Measurements from ENCODE around the gene STK32B. TPM values are rescaled to one million over a fixed set of nuclear protein-coding genes. Genes with fewer than 3 reads are reported as not detected.

Gene STK32B
- total RNA-seq, 4 donors from 2014 or later, result 0.46 to 0.68 (median 0.49) TPM; not detected in 1

GRCh38 chr4:5127556-5127955 lies 76.3 kb downstream of the STK32B start:
- Histone ChIP-seq H3K4me3 (no peak overlapping the region), H3K27me3 (no peaks in the 10 kb centered on the region), H3K27ac (no peak overlapping the region), H3K4me1 (no peaks in the 10 kb centered on the region), H3K36me3 (no peaks in the 10 kb centered on the region), H3K9me3 (no peaks in the 10 kb centered on the region)
- no peak for DNase-seq
- intact Hi-C loops (cut with DNase I; ENCODE audit: low total_unique reads) (no loop called here), in situ Hi-C loops (cut with MboI; ENCODE audit: low sequenced_read_pairs in 4 of 4) (no loop called here)
- ATAC-seq, result no peak
- TF ChIP-seq CTCF (IDR thresholded peaks at IDR 0.05 in 4 of 5, conservative IDR thresholded peaks at IDR 0.05 in 1 of 5) (no peak), POLR2A (IDR thresholded peaks at IDR 0.05) (no peak)

- Histone ChIP-seq H3K4me1 (no peaks in the 10 kb centered on the region), H3K4me3 (no peak overlapping the region), H3K27me3 (no peaks in the 10 kb centered on the region), H3K27ac (no peak overlapping the region), H3K36me3 (no peaks in the 10 kb centered on the region), H3K9me3 (no peaks in the 10 kb centered on the region)
- intact Hi-C loops (cut with DNase I; ENCODE audit: low total_unique reads) (no loop called here), in situ Hi-C loops (cut with MboI; ENCODE audit: low sequenced_read_pairs in 4 of 4) (no loop called here)
- DNase-seq (no peak), ATAC-seq (no peak)
- TF ChIP-seq CTCF (IDR thresholded peaks at IDR 0.05 in 4 of 5, conservative IDR thresholded peaks at IDR 0.05 in 1 of 5) (no peak), POLR2A (IDR thresholded peaks at IDR 0.05) (no peak)
Observed at GRCh38 chr4:5128569-5128968, 77.3 kb downstream of the STK32B start.

GRCh38 chr4:5133201-5133600 lies 81.9 kb downstream of the STK32B start:
- ATAC-seq (no peak), DNase-seq (no peak)
- H3K27ac ChIP-seq, result no peak overlapping the region
- no peaks in the 10 kb centered on the region for H3K9me3 ChIP-seq
- intact Hi-C loops (cut with DNase I; ENCODE audit: low total_unique reads), result no loop called here
- in situ Hi-C loops (cut with MboI; ENCODE audit: low sequenced_read_pairs in 4 of 4), result no loop called here
- no peaks in the 10 kb centered on the region for H3K36me3 ChIP-seq
- H3K4me3 ChIP-seq, result no peak overlapping the region
- no peaks in the 10 kb centered on the region for H3K27me3 ChIP-seq
- H3K4me1 ChIP-seq, result no peaks in the 10 kb centered on the region
- no peak for TF ChIP-seq POLR2A (IDR thresholded peaks at IDR 0.05)
- no peak for TF ChIP-seq CTCF (IDR thresholded peaks at IDR 0.05 in 4 of 5, conservative IDR thresholded peaks at IDR 0.05 in 1 of 5)

GRCh38 chr4:5133933-5134594 lies 82.8 kb downstream of the STK32B start:
- no peaks in the 10 kb centered on the region for H3K27me3 ChIP-seq
- intact Hi-C loops (cut with DNase I; ENCODE audit: low total_unique reads), result no loop called here
- no peaks in the 10 kb centered on the region for H3K9me3 ChIP-seq
- H3K4me1 ChIP-seq, result no peaks in the 10 kb centered on the region
- no peak overlapping the region for H3K4me3 ChIP-seq
- in situ Hi-C loops (cut with MboI; ENCODE audit: low sequenced_read_pairs in 4 of 4), result no loop called here
- TF ChIP-seq POLR2A (IDR thresholded peaks at IDR 0.05) (no peak), CTCF (IDR thresholded peaks at IDR 0.05 in 4 of 5, conservative IDR thresholded peaks at IDR 0.05 in 1 of 5) (no peak)
- H3K36me3 ChIP-seq, result no peaks in the 10 kb centered on the region
- H3K27ac ChIP-seq, result no peak overlapping the region
- DNase-seq (no peak), ATAC-seq (no peak)

GRCh38 chr4:5134620-5135019 lies 83.3 kb downstream of the STK32B start:
- Histone ChIP-seq H3K4me1 (no peaks in the 10 kb centered on the region), H3K36me3 (no peaks in the 10 kb centered on the region), H3K4me3 (no peak overlapping the region), H3K9me3 (no peaks in the 10 kb centered on the region), H3K27me3 (no peaks in the 10 kb centered on the region), H3K27ac (no peak overlapping the region)
- in situ Hi-C loops (cut with MboI; ENCODE audit: low sequenced_read_pairs in 4 of 4), result no loop called here
- intact Hi-C loops (cut with DNase I; ENCODE audit: low total_unique reads), result no loop called here
- ATAC-seq, result no peak
- TF ChIP-seq POLR2A (IDR thresholded peaks at IDR 0.05) (no peak), CTCF (IDR thresholded peaks at IDR 0.05 in 4 of 5, conservative IDR thresholded peaks at IDR 0.05 in 1 of 5) (no peak)
- no peak for DNase-seq

Measured in gastrocnemius medialis (tissue), 4 donors.